ENCODE data around the gene CDS1. TPM values are rescaled to one million over a fixed set of nuclear protein-coding genes. Genes with fewer than 3 reads are reported as not detected.

Gene CDS1
- total RNA-seq, 1 donor from 2014 or later = 22.2 TPM

DNA sequence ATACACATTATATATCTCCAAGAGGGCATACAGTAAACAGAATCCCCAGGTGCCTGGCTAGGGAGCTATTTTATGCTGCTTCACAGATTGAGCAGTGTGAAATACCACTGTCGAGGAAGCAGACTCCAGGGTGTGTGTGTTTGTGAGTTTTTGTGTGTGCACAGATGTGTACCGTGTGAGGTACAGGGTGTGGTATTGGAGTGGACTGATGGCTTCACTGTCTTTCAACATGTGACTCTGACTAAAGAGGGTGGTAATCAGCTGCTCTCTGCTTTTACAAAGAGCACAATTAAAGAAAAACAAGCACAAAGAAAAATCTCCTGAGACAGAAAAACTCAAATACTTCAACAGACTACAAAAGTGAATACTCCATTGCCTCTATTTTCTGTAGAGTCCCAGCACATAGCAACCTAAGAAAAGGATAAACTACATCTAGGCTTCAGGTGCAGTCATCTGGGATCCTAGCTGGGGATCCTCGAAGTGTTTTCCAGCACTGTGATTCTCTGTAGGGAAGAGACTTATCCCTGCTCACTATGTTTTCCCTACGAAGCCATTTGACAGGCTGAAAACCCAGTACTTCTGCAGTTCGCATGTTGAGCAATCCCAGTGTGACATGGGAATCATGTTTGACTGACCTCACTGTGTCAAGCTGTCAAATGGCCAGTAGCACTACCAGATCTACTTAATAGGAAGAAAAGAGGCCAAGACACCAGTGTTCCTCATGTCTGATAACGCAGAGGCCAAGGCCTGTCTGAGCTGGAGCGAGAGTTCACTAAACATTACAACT is 100.3 kb downstream of the CDS1 start:
- Mint-ChIP-seq H3K36me3 (ENCODE audit: insufficient read depth) (peaks cover 31% of the 10 kb centered on the region), H3K9me3 (ENCODE audit: low read depth) (no peaks in the 10 kb centered on the region)

GRCh38 chr4:84684361-84684760 is 101.4 kb downstream of the CDS1 start:
- Mint-ChIP-seq H3K27me3 (no peaks in the 10 kb centered on the region), H3K27ac (no peak overlapping the region), H3K4me1 (ENCODE audit: low read depth) (peaks cover 4% of the 10 kb centered on the region), H3K4me3 (ENCODE audit: low read depth) (no peak overlapping the region), H3K36me3 (ENCODE audit: insufficient read depth) (peaks cover 34% of the 10 kb centered on the region), H3K9me3 (ENCODE audit: low read depth) (no peaks in the 10 kb centered on the region)
- DNase-seq (ENCODE audit: low spot score, unreplicated experiment) = no peak
- TF ChIP-seq, protein P1, sequence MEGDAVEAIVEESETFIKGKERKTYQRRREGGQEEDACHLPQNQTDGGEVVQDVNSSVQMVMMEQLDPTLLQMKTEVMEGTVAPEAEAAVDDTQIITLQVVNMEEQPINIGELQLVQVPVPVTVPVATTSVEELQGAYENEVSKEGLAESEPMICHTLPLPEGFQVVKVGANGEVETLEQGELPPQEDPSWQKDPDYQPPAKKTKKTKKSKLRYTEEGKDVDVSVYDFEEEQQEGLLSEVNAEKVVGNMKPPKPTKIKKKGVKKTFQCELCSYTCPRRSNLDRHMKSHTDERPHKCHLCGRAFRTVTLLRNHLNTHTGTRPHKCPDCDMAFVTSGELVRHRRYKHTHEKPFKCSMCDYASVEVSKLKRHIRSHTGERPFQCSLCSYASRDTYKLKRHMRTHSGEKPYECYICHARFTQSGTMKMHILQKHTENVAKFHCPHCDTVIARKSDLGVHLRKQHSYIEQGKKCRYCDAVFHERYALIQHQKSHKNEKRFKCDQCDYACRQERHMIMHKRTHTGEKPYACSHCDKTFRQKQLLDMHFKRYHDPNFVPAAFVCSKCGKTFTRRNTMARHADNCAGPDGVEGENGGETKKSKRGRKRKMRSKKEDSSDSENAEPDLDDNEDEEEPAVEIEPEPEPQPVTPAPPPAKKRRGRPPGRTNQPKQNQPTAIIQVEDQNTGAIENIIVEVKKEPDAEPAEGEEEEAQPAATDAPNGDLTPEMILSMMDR (IDR thresholded peaks at IDR 0.05; ENCODE audit: unreplicated experiment) = no peak

More for the DNA sequence above, 100.3 kb downstream of the CDS1 start:
- no peaks in the 10 kb centered on the region for H3K27me3 Mint-ChIP-seq
- H3K4me1 Mint-ChIP-seq (ENCODE audit: low read depth) = peaks cover 4% of the 10 kb centered on the region
- peak overlapping the region; percentile 59 for H3K27ac Mint-ChIP-seq
- TF ChIP-seq, protein P1 (IDR thresholded peaks at IDR 0.05; ENCODE audit: unreplicated experiment) = no peak
- DNase-seq (ENCODE audit: low spot score, unreplicated experiment) = no peak
- no peak overlapping the region for H3K4me3 Mint-ChIP-seq (ENCODE audit: low read depth)

DNA sequence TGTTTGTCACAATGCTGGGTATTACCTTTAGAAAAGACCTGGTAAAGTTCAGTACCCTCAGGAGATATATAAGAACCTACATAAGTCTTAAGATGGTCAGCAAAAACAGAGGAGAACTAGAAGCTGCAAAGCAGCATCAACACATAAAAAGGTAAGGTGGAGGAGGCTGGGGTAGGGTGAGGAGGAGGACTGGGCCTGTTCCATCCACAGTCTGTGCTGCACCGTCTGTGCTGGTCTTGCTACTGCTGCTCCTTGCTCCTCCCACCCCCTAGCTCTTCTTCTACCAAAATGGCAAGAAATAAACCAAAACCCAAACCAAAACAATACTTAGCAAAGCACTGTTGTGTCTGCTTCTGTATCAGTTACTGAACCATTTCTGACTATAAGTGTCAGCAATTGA is 102.2 kb downstream of the CDS1 start:
- no peaks in the 10 kb centered on the region for H3K27me3 Mint-ChIP-seq
- H3K4me1 Mint-ChIP-seq (ENCODE audit: low read depth) = peaks cover 4% of the 10 kb centered on the region
- no peaks in the 10 kb centered on the region for H3K9me3 Mint-ChIP-seq (ENCODE audit: low read depth)
- DNase-seq (ENCODE audit: low spot score, unreplicated experiment) = no peak
- no peak overlapping the region for H3K27ac Mint-ChIP-seq
- H3K4me3 Mint-ChIP-seq (ENCODE audit: low read depth) = no peak overlapping the region
- TF ChIP-seq, protein P1 (IDR thresholded peaks at IDR 0.05; ENCODE audit: unreplicated experiment) = no peak
- peaks cover 33% of the 10 kb centered on the region for H3K36me3 Mint-ChIP-seq (ENCODE audit: insufficient read depth)

- H3K4me3 Mint-ChIP-seq (ENCODE audit: low read depth) = no peak overlapping the region
- H3K27me3 Mint-ChIP-seq = no peaks in the 10 kb centered on the region
Measured at GRCh38 chr4:84688605-84689004, 105.7 kb downstream of the CDS1 start.

DNA sequence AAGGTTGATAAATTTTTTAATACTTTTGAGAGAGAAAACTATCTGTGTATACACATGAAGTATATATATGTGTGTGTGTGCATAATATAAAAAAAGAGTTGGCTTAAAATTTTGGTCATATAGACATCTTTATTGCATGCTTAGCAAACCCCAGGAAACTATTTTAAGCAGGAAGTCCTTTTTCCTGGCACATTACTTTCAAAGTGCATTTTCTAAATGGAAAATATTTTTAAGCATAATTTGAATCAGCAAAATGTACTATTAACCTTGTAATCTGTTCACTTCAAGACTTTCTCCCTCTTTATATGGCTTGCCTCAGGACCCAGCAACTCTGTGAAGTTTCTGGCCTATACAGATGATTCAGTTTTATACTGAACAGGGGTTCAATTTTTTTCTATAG is 106.3 kb downstream of the CDS1 start:
- Mint-ChIP-seq H3K4me1 (ENCODE audit: low read depth) (no peaks in the 10 kb centered on the region), H3K4me3 (ENCODE audit: low read depth) (no peak overlapping the region), H3K36me3 (ENCODE audit: insufficient read depth) (peaks cover 31% of the 10 kb centered on the region), H3K27me3 (no peaks in the 10 kb centered on the region), H3K27ac (no peak overlapping the region), H3K9me3 (ENCODE audit: low read depth) (no peaks in the 10 kb centered on the region)
- TF ChIP-seq, protein P1 (IDR thresholded peaks at IDR 0.05; ENCODE audit: unreplicated experiment) = no peak
- no peak for DNase-seq (ENCODE audit: low spot score, unreplicated experiment)

More at GRCh38 chr4:84688605-84689004, 105.7 kb downstream of the CDS1 start:
- no peaks in the 10 kb centered on the region for H3K9me3 Mint-ChIP-seq (ENCODE audit: low read depth)
- no peak for DNase-seq (ENCODE audit: low spot score, unreplicated experiment)
- H3K27ac Mint-ChIP-seq = no peak overlapping the region
- no peaks in the 10 kb centered on the region for H3K4me1 Mint-ChIP-seq (ENCODE audit: low read depth)
- TF ChIP-seq, protein P1 (IDR thresholded peaks at IDR 0.05; ENCODE audit: unreplicated experiment) = no peak
- peaks cover 36% of the 10 kb centered on the region for H3K36me3 Mint-ChIP-seq (ENCODE audit: insufficient read depth)

Measured in progenitor cell of endocrine pancreas (in vitro differentiated cells).